Putamen (tissue), 1 donor: ENCODE measurements around the gene CSRNP3.
"Not testable (repeated sequence)": the region's sequence is repeated elsewhere in the genome, so short reads cannot be mapped to it uniquely, and the experiment has no call there.

Source experiments
- DNase-seq: peaks from one replicate; pipeline ENCODE4 v3.0.0-alpha.2; 2016; ENCODE audit warnings: low spot score

CSRNP3 gene

GRCh38 chr2:165633431-165633830 is 163.9 kb downstream of the CSRNP3 start:
- no peak for DNase-seq

GRCh38 chr2:165634282-165634681 is 164.8 kb downstream of the CSRNP3 start:
- DNase-seq: no peak

DNA sequence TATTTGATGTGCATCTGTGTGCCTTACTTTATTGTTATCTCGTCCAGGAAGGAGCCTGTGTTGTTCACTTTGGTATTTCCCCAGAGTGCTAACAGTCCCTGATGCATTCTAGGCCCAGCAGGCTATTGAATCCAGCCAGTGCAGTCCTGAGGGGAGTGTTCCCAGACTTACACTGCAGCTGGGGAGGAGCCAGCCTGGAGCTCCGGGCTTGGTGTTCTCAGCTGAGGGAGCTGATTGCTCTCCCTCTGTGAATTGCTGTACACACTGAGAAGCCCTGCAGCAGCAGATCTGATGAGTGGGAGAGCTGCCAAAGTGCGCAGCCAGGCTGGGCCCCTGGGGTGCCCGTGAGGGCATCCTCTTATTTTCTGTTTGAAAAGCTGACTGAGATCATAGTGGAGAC is 165.4 kb downstream of the CSRNP3 start:
- peak; percentile 83 for DNase-seq

- no peak for DNase-seq
These were observed 166.0 kb downstream of the CSRNP3 start for GRCh38 chr2:165635532-165635931.

- no peak for DNase-seq
These were observed 167.5 kb downstream of the CSRNP3 start for GRCh38 chr2:165636959-165637358.

DNA sequence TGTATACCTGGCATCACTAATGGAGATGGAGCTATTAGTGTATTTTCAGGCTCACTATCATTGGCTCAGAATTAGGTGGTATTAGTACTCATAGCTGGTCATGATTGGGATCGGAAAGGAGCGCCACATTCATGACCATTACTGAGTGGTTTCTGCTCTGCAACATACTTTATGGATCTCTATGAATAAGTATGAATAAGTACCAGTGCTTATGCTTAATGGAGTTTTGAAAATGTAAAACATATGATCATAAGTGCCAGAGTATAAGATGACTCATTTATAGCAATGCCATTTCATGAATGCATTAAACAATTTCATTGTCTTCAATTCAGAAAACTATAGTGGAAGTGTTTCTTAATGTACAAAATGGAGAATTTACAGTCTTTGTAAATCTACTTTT is 167.9 kb downstream of the CSRNP3 start:
- DNase-seq: no peak

GRCh38 chr2:165639504-165639903 is 170.0 kb downstream of the CSRNP3 start:
- DNase-seq: no peak

DNA sequence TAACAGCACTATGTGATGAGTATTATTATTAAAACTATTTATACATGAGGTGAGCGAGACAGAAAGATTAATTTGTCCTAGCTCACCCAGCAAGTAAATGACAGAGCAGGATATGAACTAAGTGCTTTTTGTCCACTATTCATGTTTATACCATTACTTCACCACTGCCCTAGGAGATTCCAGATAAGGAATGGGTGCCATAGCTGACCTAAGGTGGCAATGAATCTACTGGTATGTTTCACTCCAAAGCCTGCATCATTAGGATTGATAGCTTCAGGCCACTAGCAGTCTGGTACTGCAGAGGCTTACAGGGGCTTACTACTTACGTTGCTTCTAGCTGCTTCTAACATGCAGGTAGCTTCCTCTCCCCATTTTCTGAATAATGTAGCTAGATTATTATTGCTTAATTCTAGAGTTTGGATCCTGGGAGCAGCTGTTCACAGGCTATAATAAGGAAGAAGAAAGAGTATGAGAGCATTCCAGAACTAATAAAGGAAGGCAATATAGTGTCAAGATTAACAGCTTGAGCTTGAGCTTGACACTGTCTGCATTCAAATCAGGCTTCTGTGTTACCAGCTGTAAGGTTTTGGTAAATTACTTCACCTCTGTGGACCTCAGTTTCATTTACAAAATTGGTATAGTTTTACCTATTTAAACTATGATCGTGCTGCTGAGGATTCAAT is 170.9 kb downstream of the CSRNP3 start:
- no peak for DNase-seq

- DNase-seq: no peak
These were observed 176.7 kb downstream of the CSRNP3 start for GRCh38 chr2:165645930-165646831.

DNA sequence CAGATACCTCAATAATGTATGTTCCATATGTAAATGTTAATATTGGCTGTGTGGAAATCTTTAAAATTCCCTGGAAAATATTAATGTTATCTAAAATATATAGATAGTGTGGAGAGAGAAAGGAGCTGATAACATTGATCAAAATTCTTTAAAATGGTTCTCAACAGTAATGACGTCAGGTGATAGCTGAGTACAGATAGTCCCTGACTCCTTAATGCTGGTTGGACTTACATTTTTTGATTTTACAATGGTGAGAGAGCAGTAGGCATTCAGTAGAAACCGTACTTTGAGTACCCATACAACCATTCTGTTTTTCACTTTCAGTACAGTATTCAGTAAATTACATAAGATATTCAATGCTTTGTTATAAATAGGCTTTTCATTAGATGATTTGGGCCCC is 177.9 kb downstream of the CSRNP3 start:
- no peak for DNase-seq

GRCh38 chr2:165648801-165649200 is 179.3 kb downstream of the CSRNP3 start:
- DNase-seq: peak; percentile 50

DNA sequence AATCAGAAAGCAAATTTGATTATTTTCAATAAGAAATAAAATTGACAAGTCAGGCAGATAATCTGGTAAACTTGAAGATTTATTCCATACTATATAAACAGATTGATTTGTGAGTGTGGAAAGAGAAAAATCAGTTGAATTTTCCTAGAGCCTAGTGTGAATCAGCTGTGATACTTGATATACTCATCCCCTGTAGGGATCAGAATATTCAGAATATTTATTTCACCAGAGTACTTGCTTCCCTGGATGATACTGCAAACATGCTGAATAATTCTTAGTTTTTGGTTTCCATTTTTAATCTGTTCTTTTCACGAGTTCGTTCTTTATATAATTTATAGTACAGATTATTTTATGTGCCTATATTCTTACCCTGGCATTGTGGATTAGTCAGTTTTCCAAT is 181.7 kb downstream of the CSRNP3 start:
- no peak for DNase-seq

- DNase-seq: no peak
These were observed 186.2 kb downstream of the CSRNP3 start for GRCh38 chr2:165655661-165656060.

DNA sequence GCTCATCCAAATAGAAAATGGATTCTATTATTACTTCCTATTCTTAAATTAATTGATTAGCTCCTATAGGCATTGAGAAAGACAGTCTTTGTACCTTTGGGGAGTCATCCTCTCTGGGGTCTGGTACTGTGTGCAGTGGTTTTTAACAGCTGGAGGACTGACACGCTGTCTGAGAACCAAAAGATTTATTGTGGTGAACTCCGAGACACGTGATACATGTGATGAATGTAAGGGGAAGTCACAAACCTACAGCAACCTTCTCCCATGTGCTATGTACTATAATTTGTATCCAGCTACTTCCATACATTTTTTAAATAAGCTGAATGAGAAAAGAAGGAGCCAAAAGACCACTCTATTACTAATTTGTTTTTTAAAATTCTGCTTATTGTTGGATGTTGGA is 190.9 kb downstream of the CSRNP3 start:
- DNase-seq: no peak

- no peak for DNase-seq
These were observed 193.2 kb downstream of the CSRNP3 start for GRCh38 chr2:165662720-165663119.

DNA sequence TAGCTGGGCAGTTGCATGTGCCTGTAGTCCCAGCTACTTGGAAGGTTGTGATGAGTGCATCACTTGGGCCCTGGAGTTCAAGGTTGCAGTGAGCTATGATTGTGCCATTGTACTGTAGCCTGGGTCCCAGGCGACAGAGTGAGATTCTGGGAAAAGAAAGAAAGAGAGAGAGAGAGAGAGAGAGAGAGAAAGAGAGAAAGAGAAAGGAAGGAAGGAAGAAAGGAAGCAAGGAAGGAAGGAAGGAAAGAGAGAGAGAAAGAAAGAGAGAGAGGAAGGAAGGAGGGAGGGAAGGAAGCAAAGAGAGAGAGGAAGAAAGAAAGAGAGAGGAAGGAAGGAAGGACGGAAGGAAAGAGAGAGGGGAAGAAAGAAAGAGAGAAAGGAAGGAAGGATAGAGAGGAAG is 196.1 kb downstream of the CSRNP3 start:
- DNase-seq: no peak

DNA sequence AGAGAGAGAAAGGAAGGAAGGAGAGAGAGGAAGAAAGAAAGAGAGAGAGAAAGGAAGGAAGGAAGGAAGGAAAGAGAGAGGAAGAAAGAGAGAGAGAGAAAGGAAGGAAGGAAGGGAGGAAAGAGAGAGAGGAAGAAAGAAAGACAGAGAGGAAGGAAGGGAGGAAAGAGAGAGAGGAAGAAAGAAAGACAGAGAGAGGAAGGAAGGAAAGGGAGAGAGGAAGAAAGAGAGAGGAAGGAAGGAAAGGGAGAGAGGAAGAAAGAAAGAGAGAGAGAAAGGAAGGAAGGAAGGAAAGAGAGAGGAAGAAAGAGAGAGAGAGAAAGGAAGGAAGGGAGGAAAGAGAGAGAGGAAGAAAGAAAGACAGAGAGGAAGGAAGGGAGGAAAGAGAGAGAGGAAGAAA is 196.6 kb downstream of the CSRNP3 start:
- not testable (repeated sequence) for DNase-seq

DNA sequence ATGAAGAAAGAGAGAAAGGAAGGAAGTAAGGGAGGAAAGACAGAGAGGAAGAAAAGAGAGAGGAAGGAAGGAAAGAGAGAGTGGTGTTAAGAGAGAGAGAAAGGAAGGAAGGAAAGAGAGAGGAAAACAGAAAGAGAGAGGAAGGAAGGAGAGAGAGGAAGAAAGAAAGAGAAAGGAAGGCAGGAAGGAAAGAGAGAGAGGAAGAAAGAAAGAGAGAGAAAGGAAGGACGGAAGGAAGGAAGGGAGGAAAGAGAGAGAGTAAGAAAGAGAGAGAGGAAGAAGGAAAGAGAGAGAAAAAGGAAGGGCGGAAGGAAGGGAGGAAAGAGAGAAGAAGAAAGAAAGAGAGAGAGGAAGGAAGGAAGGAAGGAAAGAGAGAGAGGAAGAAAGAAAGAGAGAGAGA is 197.1 kb downstream of the CSRNP3 start:
- no peak for DNase-seq

DNA sequence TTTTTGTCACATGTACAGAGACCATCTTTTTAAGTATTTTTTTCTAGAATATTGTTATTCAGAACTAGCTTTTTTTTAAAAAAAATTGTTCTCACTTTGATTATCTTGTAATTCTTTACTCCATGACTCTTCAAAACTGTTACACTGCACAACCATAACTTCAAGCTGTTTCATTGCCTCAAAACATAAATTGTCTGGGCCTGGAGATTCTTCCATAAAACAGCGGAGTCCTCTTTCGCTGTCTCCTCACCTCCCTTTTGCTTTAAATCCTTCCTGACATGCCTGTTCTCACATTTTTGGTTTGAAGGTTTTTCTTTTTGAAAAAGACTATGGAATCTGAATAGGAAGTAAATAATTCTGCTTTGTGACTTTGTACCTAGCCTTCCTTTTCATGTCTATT is 197.9 kb downstream of the CSRNP3 start:
- DNase-seq: no peak

DNA sequence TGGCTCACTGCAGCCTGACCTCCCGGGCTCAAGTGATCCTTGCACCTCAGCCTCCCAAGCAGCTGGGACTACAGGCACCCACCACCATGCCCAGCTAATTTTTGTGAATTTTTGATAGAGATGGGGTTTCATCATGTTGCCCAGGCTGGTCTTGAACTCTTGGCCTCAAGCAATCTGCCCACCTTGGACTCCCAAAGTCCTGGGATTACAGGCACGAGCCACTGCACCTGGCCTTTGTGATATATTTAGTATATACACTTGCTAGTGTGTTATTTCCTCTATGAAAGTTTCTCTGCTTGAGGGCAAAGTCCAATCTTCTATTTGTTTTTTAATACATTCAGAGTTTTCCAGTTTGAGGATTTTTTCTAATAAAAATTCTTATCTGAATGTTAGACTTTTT is 205.3 kb downstream of the CSRNP3 start:
- DNase-seq: no peak

DNA sequence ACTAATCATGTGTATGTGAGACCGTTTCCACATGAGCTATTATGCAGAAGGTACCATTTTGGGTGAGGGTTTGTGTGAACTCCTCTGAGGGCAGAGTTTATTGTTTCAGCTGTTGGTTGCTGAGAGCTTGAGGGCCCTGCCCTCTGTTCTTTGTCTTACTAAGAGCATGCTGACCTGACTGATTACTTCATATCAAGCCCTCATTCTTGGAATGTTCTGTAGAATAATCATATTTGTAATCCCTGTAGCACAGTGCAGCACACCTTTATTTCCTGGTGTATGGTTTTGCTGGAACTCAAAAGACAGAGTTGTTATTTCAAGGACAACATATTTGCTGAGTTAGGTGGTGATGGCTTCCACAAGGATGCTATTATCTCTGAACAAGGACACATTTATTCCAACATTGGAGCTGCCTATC is 206.1 kb downstream of the CSRNP3 start:
- no peak for DNase-seq

DNA sequence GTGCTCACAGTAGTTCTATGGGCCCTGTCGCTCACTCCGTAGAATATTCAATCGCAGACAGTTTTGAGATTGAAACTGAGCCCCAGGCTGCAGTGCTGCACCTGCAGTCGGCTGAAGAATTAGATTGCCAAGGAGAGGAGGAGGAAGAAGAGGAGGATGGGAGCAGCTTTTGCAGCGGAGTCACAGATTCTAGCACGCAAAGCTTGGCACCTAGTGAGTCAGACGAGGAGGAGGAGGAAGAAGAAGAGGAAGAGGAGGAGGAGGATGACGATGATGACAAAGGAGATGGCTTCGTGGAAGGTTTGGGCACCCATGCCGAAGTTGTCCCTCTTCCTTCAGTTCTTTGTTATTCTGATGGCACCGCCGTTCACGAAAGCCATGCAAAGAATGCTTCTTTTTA is 209.4 kb downstream of the CSRNP3 start:
- DNase-seq: peak; percentile 82

- no peak for DNase-seq
These were observed 210.1 kb downstream of the CSRNP3 start for GRCh38 chr2:165679621-165680020.
